ENCODE measurements around the gene MAJIN.

Gene MAJIN

GRCh38 chr11:64930340-64930739, 41.6 kb downstream of the MAJIN start:
- DNase-seq, result no peak

DNA sequence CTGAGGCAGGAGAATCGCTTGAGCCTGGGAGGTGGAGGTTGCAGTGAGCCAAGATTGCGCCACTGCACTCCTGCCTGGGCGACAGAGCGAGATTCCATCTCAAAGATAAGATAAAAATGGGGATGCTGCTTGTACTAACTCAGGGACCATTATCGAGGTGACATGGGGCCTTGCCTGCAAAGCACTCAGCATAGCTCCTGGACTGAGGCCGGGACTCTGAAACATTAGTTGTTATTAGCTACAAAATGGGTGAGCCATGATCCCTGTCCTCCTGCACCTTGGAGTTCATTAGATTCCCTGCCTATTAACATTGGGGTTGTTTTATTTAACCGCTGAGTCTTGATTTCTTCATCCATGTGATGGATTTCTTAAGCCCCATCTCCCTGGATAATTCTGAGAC, 42.3 kb downstream of the MAJIN start:
- DNase-seq, result no peak

- DNase-seq, result no peak
Observed at GRCh38 chr11:64928957-64929356, 43.0 kb downstream of the MAJIN start.

DNA sequence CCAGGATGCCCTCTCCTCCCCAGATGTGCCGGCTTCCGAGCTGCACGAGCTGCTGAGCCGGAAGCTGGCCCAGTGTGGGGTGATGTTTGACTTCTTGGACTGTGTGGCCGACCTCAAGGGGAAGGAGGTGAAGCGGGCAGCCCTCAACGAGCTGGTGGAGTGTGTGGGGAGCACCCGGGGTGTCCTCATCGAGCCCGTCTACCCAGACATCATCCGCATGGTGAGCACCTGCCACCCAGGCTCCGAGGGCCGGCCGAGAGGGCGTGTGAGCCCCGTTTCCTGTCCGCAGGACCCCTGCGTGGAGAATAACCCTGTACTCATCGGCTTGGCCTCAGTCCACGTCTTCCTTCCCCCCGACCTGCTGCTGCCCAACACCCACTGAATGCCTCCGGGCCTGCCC, 45.2 kb downstream of the MAJIN start:
- DNase-seq, result no peak

GRCh38 chr11:64925536-64926436, 46.1 kb downstream of the MAJIN start:
- no peak for DNase-seq

DNA sequence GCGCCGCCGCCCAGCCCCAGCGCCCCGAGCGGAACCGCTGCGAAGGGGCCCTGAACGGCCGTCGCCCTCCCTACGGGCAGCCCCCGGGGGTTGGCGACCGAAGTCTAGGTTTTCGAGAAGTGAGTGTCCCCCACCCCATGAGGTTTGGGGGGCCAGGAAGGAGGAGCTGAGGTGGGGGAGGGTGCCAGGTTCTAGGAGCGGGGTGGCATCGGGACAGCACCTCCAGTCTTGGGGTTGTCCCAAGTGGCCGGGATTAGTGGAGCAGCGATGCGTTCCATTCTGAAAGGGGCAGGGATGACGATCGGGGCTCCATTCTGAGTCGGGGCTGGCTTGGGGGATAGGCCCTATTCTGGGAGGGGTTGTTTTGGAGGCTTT, 47.0 kb downstream of the MAJIN start:
- no peak for DNase-seq

- DNase-seq, result peak; percentile 90 to 92
Observed at GRCh38 chr11:64923944-64924909, 47.7 kb downstream of the MAJIN start, which contains the start of gene PPP2R5B. TSS of gene PPP2R5B (plus strand) at chr11:64924689. CDS start at chr11:64925735, 1,046 bp downstream.

DNA sequence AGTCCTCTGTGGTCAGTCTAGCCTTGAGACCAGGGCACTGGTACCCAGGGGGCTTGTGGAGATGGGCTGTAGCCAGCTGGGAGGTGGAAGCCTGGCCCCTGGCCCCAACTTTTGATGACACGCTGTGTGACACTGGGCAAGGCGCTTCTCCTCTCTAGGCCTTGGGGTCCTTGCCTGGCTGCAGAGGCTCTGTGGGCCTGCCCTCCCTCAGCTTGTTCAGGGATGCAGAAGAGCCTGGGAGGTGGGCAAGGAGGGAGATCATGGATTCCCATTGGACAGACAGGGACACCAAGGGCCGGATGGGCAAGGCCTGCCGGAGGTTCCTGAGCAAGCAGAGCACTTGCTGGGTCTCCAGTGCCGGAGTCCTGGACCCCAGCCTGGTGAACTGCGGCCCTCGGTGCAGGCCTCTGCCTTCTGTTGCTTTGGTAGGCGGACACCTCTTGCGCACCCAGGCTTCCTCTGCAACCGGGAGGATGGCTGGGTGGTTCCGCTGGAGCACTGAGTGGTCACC, 48.7 kb downstream of the MAJIN start:
- no peak for DNase-seq

DNA sequence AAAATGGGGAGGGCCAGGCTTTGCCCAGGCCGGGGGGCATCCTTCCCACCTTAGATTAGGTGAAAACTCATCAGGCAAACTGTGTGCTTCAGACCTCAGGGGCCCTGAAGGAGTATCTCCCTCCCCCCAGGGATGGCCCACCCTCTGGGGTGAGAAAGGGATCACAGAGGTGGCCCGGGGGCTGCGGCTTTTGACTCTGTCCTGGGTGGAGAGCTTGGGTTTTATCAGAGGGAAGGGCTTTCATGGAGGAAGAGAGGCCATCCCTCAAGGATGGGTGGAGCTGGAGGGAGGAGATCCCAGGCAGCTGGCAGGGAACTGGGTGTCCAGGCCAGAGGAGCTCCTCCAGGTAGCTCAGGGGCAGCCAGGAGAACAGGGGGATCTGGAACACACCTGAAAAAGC, 50.5 kb downstream of the MAJIN start:
- no peak for DNase-seq

- DNase-seq, result no peak
Observed at GRCh38 chr11:64920124-64920523, 51.8 kb downstream of the MAJIN start.

DNA sequence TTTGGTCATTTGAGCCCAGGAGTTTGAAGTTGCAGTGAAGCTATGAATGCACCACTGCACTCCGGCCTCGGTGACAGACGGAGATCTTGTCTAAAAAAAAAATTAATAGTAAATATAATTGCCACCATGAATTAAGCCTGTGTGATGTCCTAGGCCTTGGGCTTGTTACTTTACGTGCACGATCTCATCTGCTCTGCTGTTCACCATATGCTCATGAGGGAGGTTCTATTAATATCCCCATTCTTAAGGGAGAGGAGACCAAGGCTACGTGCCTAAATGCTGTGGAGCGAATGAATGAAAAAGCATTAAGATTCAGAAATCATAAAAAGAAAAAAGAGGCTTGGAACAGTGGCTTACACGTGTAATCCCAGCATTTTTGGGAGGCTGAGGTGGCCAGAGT, 52.3 kb downstream of the MAJIN start:
- DNase-seq, result no peak

GRCh38 chr11:64918017-64918416, 53.9 kb downstream of the MAJIN start:
- DNase-seq, result no peak

GRCh38 chr11:64917663-64917995, 54.3 kb downstream of the MAJIN start:
- no peak for DNase-seq

DNA sequence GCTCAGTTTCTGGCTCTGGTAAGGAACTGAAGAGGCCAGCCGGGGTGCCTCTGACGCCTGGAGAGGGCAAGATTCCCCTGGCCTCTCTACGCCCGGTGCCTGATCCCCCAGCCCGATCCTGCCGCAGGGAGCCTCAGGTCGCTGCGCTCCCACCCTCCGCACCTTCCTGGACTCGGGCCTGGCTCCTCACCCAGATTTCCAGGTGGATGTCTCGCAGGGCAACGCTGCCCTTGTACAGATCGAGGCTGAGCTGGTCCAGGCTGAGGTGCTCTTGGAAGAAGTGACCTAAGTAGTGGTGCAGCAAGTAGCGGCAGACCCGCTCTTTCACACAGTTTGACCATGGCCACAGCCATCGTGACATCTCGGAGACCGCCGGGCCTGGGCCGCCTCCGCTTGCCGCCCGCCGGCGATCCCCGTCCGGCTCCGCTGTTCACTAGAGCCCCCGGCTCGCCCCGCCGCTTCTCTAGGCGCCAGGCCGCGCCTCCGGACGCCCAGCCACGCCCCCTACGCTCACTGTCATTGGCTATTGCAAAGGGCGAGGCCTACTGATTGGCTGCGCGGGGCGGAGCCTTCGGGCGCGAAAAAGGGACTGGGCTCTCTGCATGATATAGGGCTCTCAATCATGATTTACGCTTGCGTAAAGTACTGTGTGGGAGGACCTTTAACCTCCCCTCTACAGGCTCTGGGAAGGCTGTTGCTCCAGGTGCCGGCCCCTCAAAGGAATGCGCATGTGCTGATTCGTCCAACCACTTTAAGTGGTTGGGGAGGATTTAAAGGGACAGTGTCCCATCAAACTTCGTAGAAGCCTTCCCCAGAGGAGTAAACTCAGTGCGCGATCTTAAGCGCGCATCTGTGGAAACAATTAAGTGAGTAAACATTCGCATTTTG, 54.9 kb downstream of the MAJIN start, which contains the start of gene ATG2A:
Gene ATG2A (minus strand): TSS at position 435 of the 888 bp plus-strand sequence. CDS start 74 bp downstream, at position 361.
- peak; percentile 99 to 100 for DNase-seq

- peak; percentile 50 to 65 for DNase-seq
Observed at GRCh38 chr11:64916040-64916774, 55.7 kb downstream of the MAJIN start.

DNA sequence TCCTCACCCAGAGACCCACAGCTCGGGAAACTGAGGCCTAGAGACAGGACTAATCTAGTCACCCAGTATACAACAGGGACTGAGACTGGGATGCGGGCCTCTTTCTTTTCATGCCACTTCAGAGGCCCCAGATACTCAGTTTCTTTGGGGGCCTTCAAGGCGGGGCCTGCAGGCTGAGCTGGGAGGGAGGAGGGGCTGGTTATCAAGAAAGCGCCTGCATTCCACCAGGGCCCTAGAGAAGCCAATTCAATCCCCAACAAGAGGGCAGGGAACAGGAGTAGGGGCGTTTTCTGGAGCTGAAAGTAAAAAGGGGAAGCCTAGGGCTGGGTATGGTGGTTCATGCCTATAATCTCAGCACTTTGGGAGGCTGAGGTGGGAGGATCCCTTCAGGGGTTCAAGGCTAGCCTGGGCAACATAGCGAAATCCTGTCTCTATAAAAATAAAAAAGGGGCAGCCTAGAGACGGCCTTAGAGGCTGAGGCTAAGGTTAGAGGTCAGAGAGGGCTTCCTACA, 56.5 kb downstream of the MAJIN start:
- DNase-seq, result no peak

GRCh38 chr11:64914123-64914522, 57.8 kb downstream of the MAJIN start:
- no peak for DNase-seq

DNA sequence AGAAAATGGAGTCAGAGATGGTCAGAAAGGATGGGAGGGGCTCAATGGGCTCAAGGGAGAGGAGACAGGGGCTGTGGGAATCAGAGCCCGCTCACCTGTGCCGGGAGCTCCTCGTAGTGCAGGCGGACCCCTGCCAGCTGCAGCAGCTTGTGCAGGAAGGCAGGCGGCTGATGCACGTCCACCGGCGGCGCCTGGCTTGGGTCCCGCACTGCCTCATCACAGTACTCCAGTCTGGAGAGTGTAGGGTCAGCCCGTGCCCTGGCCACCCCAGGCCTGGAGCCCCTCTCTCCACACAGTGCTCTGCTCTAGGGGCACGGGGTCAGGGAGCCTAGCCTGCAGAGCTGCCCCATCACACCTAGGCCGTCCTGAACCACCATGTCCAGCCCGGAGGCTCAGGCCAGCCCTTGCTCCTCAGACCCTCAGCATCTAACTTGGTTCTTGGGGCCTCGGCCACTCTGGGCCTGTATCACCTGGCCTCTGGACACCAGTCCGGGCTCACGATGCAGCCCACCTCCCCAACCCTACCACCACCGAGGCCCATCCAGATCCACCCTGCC, 58.7 kb downstream of the MAJIN start:
- DNase-seq, result no peak

DNA sequence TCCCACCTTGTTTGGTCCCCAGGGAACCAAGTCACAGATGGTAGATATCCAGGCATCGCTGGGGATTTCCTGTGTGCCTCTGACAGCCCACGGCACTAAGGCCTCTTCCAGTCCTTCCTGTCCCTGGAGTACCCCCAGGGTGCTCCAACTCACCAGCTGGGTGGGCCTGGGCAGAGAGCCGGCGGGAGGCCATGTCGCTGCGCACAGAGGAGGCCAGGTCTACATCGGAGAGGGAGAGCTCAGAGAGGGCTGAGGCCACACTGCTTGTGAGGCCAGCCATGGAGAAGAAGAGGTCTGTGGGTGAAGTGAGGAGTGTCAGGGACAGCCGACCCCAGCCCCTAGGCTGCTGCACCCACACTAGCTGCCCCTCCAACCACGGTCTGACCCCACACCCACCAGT, 60.2 kb downstream of the MAJIN start:
- DNase-seq, result no peak

- DNase-seq, result no peak
Observed at GRCh38 chr11:64911142-64911541, 60.8 kb downstream of the MAJIN start.

Data from CD4-positive, alpha-beta T cell treated with Interferon alpha-2 for 1 hour (primary cell).